Activated CD8-positive, alpha-beta memory T cell treated with anti-CD3 and anti-CD28 coated beads for 36 hours (primary cell): Measurements from ENCODE around the gene TLCD3A. TPM values are rescaled to one million over a fixed set of nuclear protein-coding genes. Genes with fewer than 3 reads are reported as not detected.

ENCODE experiments used
- total RNA-seq, 2 experiments: library from RNA; stranded (reverse); gene quantifications; one replicate each; pipeline ENCODE4 v1.2.3, GENCODE V29; 2021

Gene TLCD3A
- total RNA-seq, 2 experiments from 2014 or later = 22.4 to 23.6 TPM

Other genes with a start within 250 kb of the TLCD3A start
- gene VPS53, start 17.8 kb upstream of the TLCD3A start, total RNA-seq = 10 to 100 TPM; 57.2 to 62.0 TPM
- 10 to 100 TPM; 58.3 to 62.5 TPM for gene GEMIN4, start 19.7 kb downstream of the TLCD3A start, total RNA-seq
- gene GLOD4, start 49.7 kb downstream of the TLCD3A start, total RNA-seq = 10 to 100 TPM; 80.3 to 82.4 TPM
- gene MRM3, start 49.8 kb downstream of the TLCD3A start, total RNA-seq = 10 to 100 TPM; 37.9 to 40.1 TPM
- under 1 TPM; 0.13 to 0.25 TPM for gene NXN, start 247.2 kb downstream of the TLCD3A start, total RNA-seq